Neural cell (in vitro differentiated cells): ENCODE data around the gene HDAC7.

Source experiments
- CTCF ChIP-seq: fragments of 450-650 bp; IDR thresholded peaks from 2 replicates; pipeline ENCODE4 v1.5.1; 2014; ENCODE audit warnings: antibody characterized with exemption, mild to moderate bottlenecking, moderate library complexity; ENCODE audit not compliant: poor library complexity, severe bottlenecking
- EP300 ChIP-seq: fragments of 450-650 bp; conservative IDR thresholded peaks from 2 replicates; pipeline ENCODE4 v1.6.1; 2014; ENCODE audit warnings: antibody characterized with exemption, mild to moderate bottlenecking, moderate library complexity; ENCODE audit not compliant: poor library complexity, severe bottlenecking
- EZH2 ChIP-seq: fragments of 200-600, 300-800 bp; shearing (Covaris generic), sonication (generic); IDR thresholded peaks from 2 replicates; pipeline ENCODE4 v1.6.1; 2014; ENCODE audit warnings: antibody characterized with exemption, low read length, borderline replicate concordance, mild to moderate bottlenecking; ENCODE audit not compliant: insufficient read depth, poor library complexity, severe bottlenecking
- REST ChIP-seq: IDR thresholded peaks from 2 replicates; pipeline ENCODE4 v1.6.1; 2012; ENCODE audit warnings: borderline replicate concordance
- SMC3 ChIP-seq: fragments of 450-650 bp; conservative IDR thresholded peaks from 2 replicates; pipeline ENCODE4 v1.6.1; 2014; ENCODE audit warnings: antibody characterized with exemption, mild to moderate bottlenecking, moderate library complexity; ENCODE audit not compliant: poor library complexity

GRCh38 chr12:47741340-47741703 is 78.4 kb downstream of the HDAC7 start:
- TF ChIP-seq CTCF = no peak
- no peak for TF ChIP-seq EP300
- no peak for TF ChIP-seq REST
- TF ChIP-seq SMC3 = no peak
- TF ChIP-seq EZH2 = no peak
